ENCODE results near the gene CHRNA4. TPM values are rescaled to one million over a fixed set of nuclear protein-coding genes. Genes with fewer than 3 reads are reported as not detected.

Gene CHRNA4
- total and polyA plus RNA-seq, 10 of the 15 experiments (the other 5 are each of a cell fraction or from before 2014, with no cell fraction given), result 0.04 to 0.41 (median 0.06) TPM; not detected in 5

DNA sequence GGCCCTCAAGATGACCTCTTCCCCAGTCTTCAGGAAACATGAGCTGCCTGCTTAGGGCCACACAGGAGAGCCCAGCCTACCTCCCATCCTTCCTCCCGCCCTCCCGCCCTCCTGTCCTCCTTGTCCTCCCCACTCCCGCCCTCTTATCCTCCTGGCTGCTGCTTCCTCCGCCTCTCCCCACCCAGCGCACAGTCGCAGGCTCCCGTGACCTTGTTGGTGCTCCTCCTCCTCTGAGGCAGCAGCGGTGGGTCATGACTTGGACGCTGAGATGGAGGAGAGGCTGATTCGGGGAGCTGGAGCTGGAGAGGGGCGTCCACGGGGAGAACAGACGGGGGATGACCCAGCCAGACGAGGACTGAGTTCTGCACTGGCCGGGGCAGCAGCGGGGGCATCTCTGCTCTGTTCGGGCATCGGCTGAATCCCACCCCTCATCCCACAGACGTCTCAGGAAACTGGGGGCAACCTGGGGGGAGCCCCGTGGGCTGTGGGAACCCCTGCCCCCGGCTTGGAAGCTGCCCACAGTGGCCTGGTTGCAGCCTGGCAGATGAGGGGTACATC, 32.4 kb downstream of the CHRNA4 start:
- Histone ChIP-seq H3K36me3 (ENCODE audit: control insufficient read depth in 2 of 2, insufficient read depth in 2 of 2, low read length in 1 of 2) (no peaks in the 10 kb centered on the region), H3K4me3 (no peak overlapping the region), H3K27ac (ENCODE audit: control insufficient read depth, insufficient read depth) (no peak overlapping the region), H3K27me3 (replicated peaks in 1 of 2; ENCODE audit: control insufficient read depth in 2 of 2, insufficient read depth in 2 of 2, low read length in 1 of 2) (no peaks in the 10 kb centered on the region), H4K20me1 (ENCODE audit: control insufficient read depth, insufficient read depth) (no peaks in the 10 kb centered on the region), H3K9me3 (replicated peaks; ENCODE audit: control insufficient read depth, insufficient read depth, low read length) (peaks cover 7% of the 10 kb centered on the region; the same call in 2 of the 3 replicates), H3K9ac (ENCODE audit: control insufficient read depth, insufficient read depth, low read length) (no peak overlapping the region), H3K79me2 (ENCODE audit: control insufficient read depth, insufficient read depth, low read length) (no peaks in the 10 kb centered on the region), H3K4me1 (ENCODE audit: control insufficient read depth, insufficient read depth, low read length) (peaks cover 6% of the 10 kb centered on the region), H2AFZ (ENCODE audit: control insufficient read depth, low read depth, low read length) (no peak overlapping the region), H3K4me2 (ENCODE audit: control insufficient read depth, insufficient read depth) (no peak overlapping the region)
- TF ChIP-seq KLF5 (IDR thresholded peaks at IDR 0.05; ENCODE audit: partially characterized antibody) (no peak), SIN3A (IDR thresholded peaks at IDR 0.05; ENCODE audit: low read depth, low read length) (no peak), MEF2B (IDR thresholded peaks at IDR 0.05; ENCODE audit: partially characterized antibody, poor library complexity, severe bottlenecking) (no peak), ESRRA (IDR thresholded peaks at IDR 0.05; ENCODE audit: low read length) (no peak), PAX8 (IDR thresholded peaks at IDR 0.05) (no peak), POLR2AphosphoS2 (IDR thresholded peaks at IDR 0.05; ENCODE audit: low read depth, low read length) (no peak), BMI1 (IDR thresholded peaks at IDR 0.05; ENCODE audit: borderline replicate concordance) (no peak), HDAC6 (IDR thresholded peaks at IDR 0.05; ENCODE audit: unreplicated experiment) (no peak), SREBF1 (IDR thresholded peaks at IDR 0.05; ENCODE audit: low read length) (no peak), CBX5 (IDR thresholded peaks at IDR 0.05; ENCODE audit: low read depth) (no peak), SP1 (IDR thresholded peaks at IDR 0.05; ENCODE audit: low read depth, low read length) (no peak)
- TF ChIP-seq, protein P1, sequence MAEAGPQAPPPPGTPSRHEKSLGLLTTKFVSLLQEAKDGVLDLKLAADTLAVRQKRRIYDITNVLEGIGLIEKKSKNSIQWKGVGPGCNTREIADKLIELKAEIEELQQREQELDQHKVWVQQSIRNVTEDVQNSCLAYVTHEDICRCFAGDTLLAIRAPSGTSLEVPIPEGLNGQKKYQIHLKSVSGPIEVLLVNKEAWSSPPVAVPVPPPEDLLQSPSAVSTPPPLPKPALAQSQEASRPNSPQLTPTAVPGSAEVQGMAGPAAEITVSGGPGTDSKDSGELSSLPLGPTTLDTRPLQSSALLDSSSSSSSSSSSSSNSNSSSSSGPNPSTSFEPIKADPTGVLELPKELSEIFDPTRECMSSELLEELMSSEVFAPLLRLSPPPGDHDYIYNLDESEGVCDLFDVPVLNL (IDR thresholded peaks at IDR 0.05; ENCODE audit: low read depth, low read length), result no peak
- TF ChIP-seq, protein P2, sequence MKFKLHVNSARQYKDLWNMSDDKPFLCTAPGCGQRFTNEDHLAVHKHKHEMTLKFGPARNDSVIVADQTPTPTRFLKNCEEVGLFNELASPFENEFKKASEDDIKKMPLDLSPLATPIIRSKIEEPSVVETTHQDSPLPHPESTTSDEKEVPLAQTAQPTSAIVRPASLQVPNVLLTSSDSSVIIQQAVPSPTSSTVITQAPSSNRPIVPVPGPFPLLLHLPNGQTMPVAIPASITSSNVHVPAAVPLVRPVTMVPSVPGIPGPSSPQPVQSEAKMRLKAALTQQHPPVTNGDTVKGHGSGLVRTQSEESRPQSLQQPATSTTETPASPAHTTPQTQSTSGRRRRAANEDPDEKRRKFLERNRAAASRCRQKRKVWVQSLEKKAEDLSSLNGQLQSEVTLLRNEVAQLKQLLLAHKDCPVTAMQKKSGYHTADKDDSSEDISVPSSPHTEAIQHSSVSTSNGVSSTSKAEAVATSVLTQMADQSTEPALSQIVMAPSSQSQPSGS (IDR thresholded peaks at IDR 0.05; ENCODE audit: low read length), result no peak
- RAD21 ChIA-PET (ENCODE audit: unreplicated experiment), result no interaction called here
- SMC1A ChIA-PET (ENCODE audit: uncharacterized antibody, unreplicated experiment), result no interaction called here
- in situ Hi-C loops (cut with MboI) (no loop called here), intact Hi-C loops (cut with micrococcal nuclease; ENCODE audit: unreplicated experiment) (no loop called here)
- CTCF ChIA-PET, result no interaction called here
- FAIRE-seq, result no peak
- BruUV-seq (replicated peaks), result no TSS peak
- POLR2A ChIA-PET, result no interaction called here
- no peak for ATAC-seq
- 57% methylated on average over 13 of the region's 21 CpGs for WGBS (ENCODE audit: insufficient coverage, insufficient replicate concordance, low lambda C conversion rate, missing lambda C conversion rate)
- DNase-seq (ENCODE audit: low read depth, low spot score), result no peak
